Keratinocyte (primary cell): ENCODE data around the gene RBP5. TPM values are rescaled to one million over a fixed set of nuclear protein-coding genes. Genes with fewer than 3 reads are reported as not detected.

Experiments used
- DNase-seq: peaks from one replicate; pipeline ENCODE4 v3.0.0-alpha.2; 2011; ENCODE audit warnings: low read depth, missing footprints, low spot score
- FAIRE-seq: peaks from 2 replicates; lab custom pipeline; 2011; peaks lifted over from hg19 to GRCh38; lab: Jason Lieb, UNC
- H2AFZ ChIP-seq: 2 replicates; pipeline ENCODE4 v1.6.0; 2012; ENCODE audit warnings: low read length, control low read depth, inconsistent platforms; ENCODE audit not compliant: control insufficient read depth
- H3K27ac ChIP-seq: 2 replicates; pipeline ENCODE4 v1.5.1; 2011; ENCODE audit warnings: low read length; ENCODE audit not compliant: control insufficient read depth, insufficient read depth
- H3K27me3 ChIP-seq: 3 replicates; pipeline ENCODE4 v1.6.0; 2011; ENCODE audit warnings: low read length; ENCODE audit not compliant: control insufficient read depth, insufficient read depth; ENCODE audit errors: extremely low read depth
- H3K36me3 ChIP-seq, 2 experiments: 2 replicates in 1 of 2; 3 replicates in 1 of 2; pipeline ENCODE4 v1.5.1; 2011; ENCODE audit warnings: low read length in 2 of 2, mild to moderate bottlenecking in 1 of 2; ENCODE audit not compliant: control insufficient read depth in 2 of 2, insufficient read depth in 2 of 2; ENCODE audit errors: extremely low read depth in 1 of 2
- H3K4me1 ChIP-seq: 3 replicates; pipeline ENCODE4 v1.5.1; 2011; ENCODE audit warnings: low read length; ENCODE audit not compliant: control insufficient read depth, insufficient read depth; ENCODE audit errors: extremely low read depth
- H3K4me2 ChIP-seq: 3 replicates; pipeline ENCODE4 v1.6.0; 2011; ENCODE audit warnings: low read depth, low read length; ENCODE audit not compliant: control insufficient read depth, insufficient read depth; ENCODE audit errors: extremely low read depth
- H3K4me3 ChIP-seq, 3 experiments: fragments of 200-600 bp in 1 of 3; sonication (generic) in 1 of 3; 2 replicates in 2 of 3; 3 replicates in 1 of 3; pipeline ENCODE4 v1.5.1; 2011 to 2016; ENCODE audit warnings: low read length in 3 of 3, mild to moderate bottlenecking in 3 of 3, control low read depth in 2 of 3, inconsistent platforms in 1 of 3, low read depth in 1 of 3, mixed read lengths in 1 of 3, mixed run types in 1 of 3, moderate library complexity in 1 of 3; ENCODE audit not compliant: control insufficient read depth in 2 of 3, insufficient read depth in 2 of 3; ENCODE audit errors: extremely low read depth in 1 of 3
- H3K79me2 ChIP-seq: 2 replicates; pipeline ENCODE4 v1.6.0; 2012; ENCODE audit warnings: low read length; ENCODE audit not compliant: control insufficient read depth, insufficient read depth
- H3K9ac ChIP-seq: 3 replicates; pipeline ENCODE4 v1.6.0; 2011; ENCODE audit warnings: low read length; ENCODE audit not compliant: control insufficient read depth, insufficient read depth; ENCODE audit errors: extremely low read depth
- H3K9me1 ChIP-seq: 3 replicates; pipeline ENCODE4 v1.6.0; 2011; ENCODE audit warnings: low read length; ENCODE audit not compliant: control insufficient read depth, insufficient read depth; ENCODE audit errors: extremely low read depth
- H3K9me3 ChIP-seq: 2 replicates; pipeline ENCODE4 v1.5.1; 2012; ENCODE audit warnings: low read depth, low read length; ENCODE audit not compliant: control insufficient read depth
- H4K20me1 ChIP-seq: 3 replicates; pipeline ENCODE4 v1.6.0; 2011; ENCODE audit warnings: low read length; ENCODE audit not compliant: control insufficient read depth, insufficient read depth; ENCODE audit errors: extremely low read depth
- EZH2 ChIP-seq: IDR thresholded peaks from one replicate; pipeline ENCODE4 v1.6.1; 2012; ENCODE audit warnings: inconsistent platforms, mild to moderate bottlenecking, low read length, moderate library complexity
- dilution Hi-C: fragments of 300-500 bp; cut with MboI; formaldehyde crosslinking; loops from one replicate; pipeline ENCODE4 v1.7.0; 2020; ENCODE audit warnings: low sequenced_read_pairs; ENCODE audit not compliant: extremely low pct_ligation_motif_present
- polyA plus RNA-seq, 5 experiments: library from polyadenylated mRNA; depleted of rRNA in 3 of 5; stranded (reverse) in 3 of 5; stranded (forward) in 1 of 5; unstranded in 1 of 5; fragments of >200 nt; gene quantifications; 1 replicate in 1 of 5; 2 replicates in 3 of 5; 3 replicates in 1 of 5; pipeline versions ENCODE4 v1.2.1 to v1.2.3, GENCODE V29; 2011 to 2012; ENCODE audit warnings: missing spikeins in 2 of 5, low read depth in 1 of 5, low replicate concordance in 1 of 5
- TF ChIP-seq, protein P1 (sequence below), 3 experiments: IDR thresholded peaks in 1 of 3; conservative IDR thresholded peaks in 1 of 3; optimal IDR thresholded peaks in 1 of 3; 2 replicates in 2 of 3; 3 replicates in 1 of 3; pipeline versions ENCODE3 to v1.5.1; 2011; ENCODE audit warnings: low read length in 3 of 3, mild to moderate bottlenecking in 3 of 3, moderate library complexity in 2 of 3, control low read depth in 1 of 3, inconsistent platforms in 1 of 3; ENCODE audit not compliant: insufficient read depth in 2 of 3; ENCODE audit errors: extremely low read depth in 1 of 3

The RBP5 gene
- polyA plus RNA-seq, 1 donor (not counting 4 experiments of a cell fraction or from before 2014, with no cell fraction given), result not detected

DNA sequence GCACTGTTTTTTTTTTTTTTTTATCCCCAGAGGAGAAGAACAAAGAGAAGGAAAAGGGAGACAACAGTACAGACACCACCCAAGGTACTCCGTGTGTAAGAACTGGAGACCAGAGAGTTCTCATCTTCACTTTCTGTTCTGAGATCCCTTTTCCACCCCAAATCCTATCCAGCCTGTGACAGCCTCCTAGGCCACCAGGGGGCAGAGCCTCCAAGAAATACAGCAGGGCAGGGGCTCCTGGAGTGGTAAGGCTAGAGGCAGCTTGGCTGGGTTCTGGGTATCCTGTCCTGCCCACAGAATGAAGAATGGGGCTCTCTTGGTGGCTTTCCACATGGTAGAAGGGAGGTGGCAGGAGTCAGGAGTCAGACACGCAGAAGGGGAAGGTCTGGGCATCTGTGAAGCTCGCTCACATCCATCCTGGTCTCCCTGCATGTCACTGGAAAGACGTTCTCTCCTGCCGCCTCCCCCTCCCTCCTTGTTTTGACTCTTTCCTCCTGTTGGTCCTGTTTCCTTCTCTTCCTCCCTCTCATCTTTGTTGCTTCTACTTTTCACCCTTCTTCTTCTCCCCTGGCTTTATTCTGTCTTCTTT is 13.5 kb upstream of the RBP5 start:
- no peaks in the 10 kb centered on the region for H3K9me3 ChIP-seq
- no peaks in the 10 kb centered on the region for H3K4me1 ChIP-seq
- no peaks in the 10 kb centered on the region for H4K20me1 ChIP-seq
- no peak overlapping the region for H3K27ac ChIP-seq
- no peak overlapping the region for H3K4me3 ChIP-seq
- dilution Hi-C loops, result no loop called here
- no peak for DNase-seq
- peaks cover 4 to 25% of the 10 kb centered on the region in 2 experiments for H3K36me3 ChIP-seq
- H3K9ac ChIP-seq, result no peak overlapping the region
- H3K9me1 ChIP-seq, result no peaks in the 10 kb centered on the region
- TF ChIP-seq EZH2, result no peak
- TF ChIP-seq, protein P1, sequence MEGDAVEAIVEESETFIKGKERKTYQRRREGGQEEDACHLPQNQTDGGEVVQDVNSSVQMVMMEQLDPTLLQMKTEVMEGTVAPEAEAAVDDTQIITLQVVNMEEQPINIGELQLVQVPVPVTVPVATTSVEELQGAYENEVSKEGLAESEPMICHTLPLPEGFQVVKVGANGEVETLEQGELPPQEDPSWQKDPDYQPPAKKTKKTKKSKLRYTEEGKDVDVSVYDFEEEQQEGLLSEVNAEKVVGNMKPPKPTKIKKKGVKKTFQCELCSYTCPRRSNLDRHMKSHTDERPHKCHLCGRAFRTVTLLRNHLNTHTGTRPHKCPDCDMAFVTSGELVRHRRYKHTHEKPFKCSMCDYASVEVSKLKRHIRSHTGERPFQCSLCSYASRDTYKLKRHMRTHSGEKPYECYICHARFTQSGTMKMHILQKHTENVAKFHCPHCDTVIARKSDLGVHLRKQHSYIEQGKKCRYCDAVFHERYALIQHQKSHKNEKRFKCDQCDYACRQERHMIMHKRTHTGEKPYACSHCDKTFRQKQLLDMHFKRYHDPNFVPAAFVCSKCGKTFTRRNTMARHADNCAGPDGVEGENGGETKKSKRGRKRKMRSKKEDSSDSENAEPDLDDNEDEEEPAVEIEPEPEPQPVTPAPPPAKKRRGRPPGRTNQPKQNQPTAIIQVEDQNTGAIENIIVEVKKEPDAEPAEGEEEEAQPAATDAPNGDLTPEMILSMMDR (optimal IDR thresholded peaks at IDR 0.05 in 1 of 3, IDR thresholded peaks at IDR 0.05 in 1 of 3, conservative IDR thresholded peaks at IDR 0.05 in 1 of 3; ENCODE audit: extremely low read depth in 1 of 3, insufficient read depth in 2 of 3, low read length in 3 of 3), result peak; percentile 72 to 91 (median 74)
- no peaks in the 10 kb centered on the region for H3K27me3 ChIP-seq
- peak; percentile 39 for FAIRE-seq
- no peaks in the 10 kb centered on the region for H3K79me2 ChIP-seq
- H2AFZ ChIP-seq, result no peak overlapping the region
- no peak overlapping the region for H3K4me2 ChIP-seq

DNA sequence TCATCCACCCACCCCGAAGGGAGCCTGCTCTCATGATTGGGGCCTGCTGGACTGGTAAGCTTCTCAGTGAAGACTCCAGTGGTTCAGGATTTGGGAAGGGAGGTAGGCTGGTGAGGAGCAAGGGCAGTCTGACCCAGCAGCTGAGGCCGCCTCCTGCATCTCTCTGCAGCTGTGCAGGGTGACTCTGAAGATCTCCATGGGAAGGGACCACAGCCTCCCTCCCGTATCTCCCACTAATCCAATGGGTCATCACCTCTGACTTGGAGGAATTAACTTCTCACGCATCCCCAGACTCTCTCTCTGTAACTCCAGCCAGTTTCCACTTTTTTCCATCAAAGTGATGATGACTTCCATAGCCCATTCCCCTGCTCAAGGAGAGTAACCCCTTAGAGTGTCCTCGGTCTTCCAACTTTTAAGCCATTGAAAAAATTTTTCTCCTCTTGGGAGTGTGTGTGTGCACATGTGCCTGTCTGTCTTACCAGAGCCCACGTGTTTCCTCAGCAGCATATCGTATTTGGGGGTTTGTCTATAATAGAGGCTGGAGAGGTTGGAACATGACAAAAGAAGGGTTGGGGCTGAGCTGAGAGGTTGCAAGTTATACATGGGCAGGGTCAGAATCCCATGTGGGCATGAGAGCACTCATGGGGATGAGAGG is 12.8 kb upstream of the RBP5 start:
- Histone ChIP-seq H3K36me3 (peaks cover 7 to 29% of the 10 kb centered on the region in 2 experiments), H3K79me2 (no peaks in the 10 kb centered on the region), H2AFZ (no peak overlapping the region), H4K20me1 (no peaks in the 10 kb centered on the region), H3K9ac (no peak overlapping the region), H3K27ac (no peak overlapping the region), H3K4me1 (no peaks in the 10 kb centered on the region), H3K9me1 (no peaks in the 10 kb centered on the region), H3K9me3 (no peaks in the 10 kb centered on the region), H3K4me2 (no peak overlapping the region), H3K27me3 (no peaks in the 10 kb centered on the region), H3K4me3 (no peak overlapping the region)
- no peak for DNase-seq
- no peak for FAIRE-seq
- dilution Hi-C loops, result no loop called here
- TF ChIP-seq, protein P1 (optimal IDR thresholded peaks at IDR 0.05 in 1 of 3, IDR thresholded peaks at IDR 0.05 in 1 of 3, conservative IDR thresholded peaks at IDR 0.05 in 1 of 3; ENCODE audit: extremely low read depth in 1 of 3, insufficient read depth in 2 of 3, low read length in 3 of 3), result no peak
- TF ChIP-seq EZH2, result no peak
